A549 (cell line): Measurements from ENCODE around the gene RSF1. TPM values are rescaled to one million over a fixed set of nuclear protein-coding genes. Genes with fewer than 3 reads are reported as not detected.
A peak's percentile ranks its signal among the peaks of the same experiment; 100 is the strongest.

ENCODE experiments used
- ATAC-seq, 2 experiments: fragments of 200-7000 bp in 1 of 2; fragments of >200 bp in 1 of 2; cut with Nextera tagmentation in 1 of 2; cut with Tn5 transposase in 1 of 2; 3 replicates each; pipeline versions ENCODE4 v1.8.0 to v1.9.1; 2018 to 2020; ENCODE audit warnings: mild to moderate bottlenecking in 1 of 2, moderate library complexity in 1 of 2
- CTCF ChIA-PET: fragments of 300-600 bp; sonication (Branson Sonifier 250); formaldehyde crosslinking; extraction: SDS; loops from one replicate; lab custom pipeline; 2021; ENCODE audit warnings: antibody characterized with exemption, inconsistent platforms; lab: Yijun Ruan, JAX
- POLR2A ChIA-PET: fragments of 350-600 bp; formaldehyde crosslinking; extraction: SDS; loops from one replicate; lab custom pipeline; 2021; ENCODE audit warnings: antibody characterized with exemption, inconsistent platforms; lab: Yijun Ruan, JAX
- DNase-seq, 2 experiments: peaks; one replicate each; pipeline versions ENCODE4 v3.0.0 to v3.0.0-alpha.2; 2011 to 2016; ENCODE audit warnings: low read depth in 1 of 2, low spot score in 1 of 2
- FAIRE-seq: peaks from 2 replicates; lab custom pipeline; 2011; peaks lifted over from hg19 to GRCh38; lab: Jason Lieb, UNC
- H3K27ac ChIP-seq, 2 experiments: fragments of >200 bp; sonication (Bioruptor Twin); formaldehyde crosslinking; 3 replicates each; pipeline ENCODE4 v1.5.1; 2016 to 2017
- H3K4me1 ChIP-seq: fragments of >200 bp; sonication (Bioruptor Twin); formaldehyde crosslinking; 3 replicates; pipeline ENCODE4 v1.6.1; 2016
- H3K4me2 ChIP-seq: fragments of >200 bp; sonication (Bioruptor Twin); formaldehyde crosslinking; 3 replicates; pipeline ENCODE4 v1.6.1; 2016
- H3K4me3 ChIP-seq: fragments of >200 bp; sonication (Bioruptor Twin); formaldehyde crosslinking; 3 replicates; pipeline ENCODE4 v1.5.1; 2016
- H3K9me3 ChIP-seq: fragments of >200 bp; sonication (Bioruptor Twin); formaldehyde crosslinking; 3 replicates; pipeline ENCODE4 v1.6.1; 2016
- BHLHE40 ChIP-seq: IDR thresholded peaks from 2 replicates; pipeline ENCODE4 v1.6.1; 2012; ENCODE audit warnings: low read depth, low read length, inconsistent platforms
- CBX2 ChIP-seq: fragments of 200-600 bp; sonication (generic); IDR thresholded peaks from 2 replicates; pipeline ENCODE4 v1.6.1; 2016; ENCODE audit warnings: low read depth, mild to moderate bottlenecking, borderline replicate concordance
- ELK1 ChIP-seq: fragments of 150-350 bp; IDR thresholded peaks from 2 replicates; pipeline ENCODE4 v1.6.1; 2014; ENCODE audit warnings: low read depth, mild to moderate bottlenecking, low read length
- EP300 ChIP-seq, 2 experiments: fragments of >200 bp; sonication (Bioruptor Twin); formaldehyde crosslinking; IDR thresholded peaks; 2 replicates in 1 of 2; 3 replicates in 1 of 2; pipeline ENCODE4 v1.6.1; 2016 to 2017
- FOSB ChIP-seq: fragments of 250-450 bp; sonication (Bioruptor Pico); IDR thresholded peaks from 2 replicates; pipeline ENCODE4 v1.5.0; 2020; ENCODE audit warnings: mild to moderate bottlenecking, moderate library complexity
- HOXB5 ChIP-seq: fragments of 250-450 bp; sonication (Bioruptor Pico); IDR thresholded peaks from 2 replicates; pipeline ENCODE4 v1.5.0; 2020; ENCODE audit warnings: mild to moderate bottlenecking, moderate library complexity
- JUN ChIP-seq, 2 experiments: fragments of >200 bp; sonication (Bioruptor Twin); formaldehyde crosslinking; IDR thresholded peaks; 2 replicates in 1 of 2; 3 replicates in 1 of 2; pipeline ENCODE4 v1.6.1; 2016 to 2017
- KDM1A ChIP-seq: fragments of 200-600 bp; sonication (generic); IDR thresholded peaks from 2 replicates; pipeline ENCODE4 v1.6.1; 2016; ENCODE audit warnings: low read depth, mild to moderate bottlenecking
- MAZ ChIP-seq: fragments of 150-350 bp; IDR thresholded peaks from 2 replicates; pipeline ENCODE4 v1.6.1; 2014; ENCODE audit warnings: antibody characterized with exemption, low read depth, low read length, borderline replicate concordance
- MYC ChIP-seq: IDR thresholded peaks from 2 replicates; pipeline ENCODE4 v1.6.1; 2012; ENCODE audit warnings: mild to moderate bottlenecking, inconsistent platforms, low read length, improper control_type of control experiment, borderline replicate concordance
- POLR2A ChIP-seq: IDR thresholded peaks from 2 replicates; pipeline ENCODE4 v1.6.1; 2012; ENCODE audit warnings: mild to moderate bottlenecking, low read length
- RAD21 ChIP-seq, 2 experiments: fragments of >200 bp in 1 of 2; sonication (Bioruptor Twin) in 1 of 2; formaldehyde crosslinking in 1 of 2; IDR thresholded peaks in 1 of 2; conservative IDR thresholded peaks in 1 of 2; 2 replicates in 1 of 2; 3 replicates in 1 of 2; pipeline ENCODE4 v1.6.1; 2012 to 2018; ENCODE audit warnings: inconsistent platforms in 1 of 2
- RNF2 ChIP-seq: fragments of 200-600 bp; sonication (generic); IDR thresholded peaks from 2 replicates; pipeline ENCODE4 v1.6.1; 2016; ENCODE audit warnings: low read depth, mild to moderate bottlenecking, antibody characterized with exemption, moderate library complexity, borderline replicate concordance
- SMC3 ChIP-seq: fragments of >200 bp; sonication (Bioruptor Twin); formaldehyde crosslinking; IDR thresholded peaks from 3 replicates; pipeline ENCODE4 v1.6.1; 2018; ENCODE audit warnings: inconsistent platforms
- TP53 ChIP-seq: fragments of 250-450 bp; sonication (Bioruptor Pico); IDR thresholded peaks from 2 replicates; pipeline ENCODE4 v1.5.0; 2021; ENCODE audit warnings: mild to moderate bottlenecking, moderate library complexity
- ZC3H11A ChIP-seq: fragments of 450-650 bp; IDR thresholded peaks from 2 replicates; pipeline ENCODE4 v1.6.1; 2014; ENCODE audit warnings: antibody characterized with exemption, mild to moderate bottlenecking
- ZFP36 ChIP-seq: fragments of 450-650 bp; IDR thresholded peaks from 2 replicates; pipeline ENCODE4 v1.6.1; 2014; ENCODE audit warnings: borderline replicate concordance; ENCODE audit not compliant: partially characterized antibody
- WGBS: methylation state at CpG from one replicate; pipeline ENCODE4 v1.1.6; 2017; ENCODE audit errors: missing lambda C conversion rate; 5-methylcytosine and 5-hydroxymethylcytosine counted together
- polyA plus RNA-seq, 4 experiments: library from polyadenylated mRNA; depleted of rRNA in 3 of 4; stranded (reverse); fragments of >200 nt; fragmentation: RNase III in 1 of 4; extraction: RNeasy Plus Mini Kit Qiagen cat#74134 plus additional on column Dnase treatment in 1 of 4; gene quantifications; 2 replicates in 3 of 4; 3 replicates in 1 of 4; pipeline ENCODE4 v1.2.3, GENCODE V29; 2011 to 2017
- TF ChIP-seq, protein P1 (sequence below): fragments of >200 bp; sonication (Bioruptor Twin); formaldehyde crosslinking; IDR thresholded peaks from 3 replicates; pipeline ENCODE4 v1.5.1; 2016
- TF ChIP-seq, protein P2 (sequence below): fragments of 250-450 bp; sonication (Bioruptor Pico); IDR thresholded peaks from 2 replicates; pipeline ENCODE4 v1.5.0; 2021; ENCODE audit warnings: mild to moderate bottlenecking, moderate library complexity, borderline replicate concordance

Gene RSF1
- polyA plus RNA-seq, 2 of the 4 experiments (the other 2 are of a cell fraction): 18.8 to 29.6 TPM

DNA sequence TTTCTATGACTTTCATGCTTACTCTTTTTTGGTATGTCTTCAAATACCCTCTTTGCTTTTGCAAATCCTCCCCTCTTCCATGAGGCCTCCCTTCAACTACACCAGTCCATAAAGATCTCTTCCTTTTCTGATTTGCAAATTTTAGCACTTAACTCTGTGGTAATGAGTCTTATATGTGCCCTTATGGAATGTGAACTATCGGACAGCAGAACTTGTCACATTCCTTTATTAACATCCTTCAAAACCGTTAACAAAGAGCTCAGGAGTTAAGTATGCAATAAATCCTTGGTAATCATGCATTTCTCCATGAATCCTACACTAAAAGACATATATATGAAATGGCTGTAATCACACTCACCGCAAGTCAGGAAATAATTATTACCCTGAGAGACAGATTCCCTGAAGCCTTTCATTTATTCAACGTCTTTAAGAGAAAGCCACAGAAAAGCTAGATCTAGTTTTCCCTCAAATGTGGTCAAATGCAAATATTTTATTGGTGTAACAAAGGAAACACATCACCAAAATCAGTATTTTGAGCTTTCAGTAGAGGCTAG lies 190.3 kb downstream of the RSF1 start:
- no peak for ATAC-seq

DNA sequence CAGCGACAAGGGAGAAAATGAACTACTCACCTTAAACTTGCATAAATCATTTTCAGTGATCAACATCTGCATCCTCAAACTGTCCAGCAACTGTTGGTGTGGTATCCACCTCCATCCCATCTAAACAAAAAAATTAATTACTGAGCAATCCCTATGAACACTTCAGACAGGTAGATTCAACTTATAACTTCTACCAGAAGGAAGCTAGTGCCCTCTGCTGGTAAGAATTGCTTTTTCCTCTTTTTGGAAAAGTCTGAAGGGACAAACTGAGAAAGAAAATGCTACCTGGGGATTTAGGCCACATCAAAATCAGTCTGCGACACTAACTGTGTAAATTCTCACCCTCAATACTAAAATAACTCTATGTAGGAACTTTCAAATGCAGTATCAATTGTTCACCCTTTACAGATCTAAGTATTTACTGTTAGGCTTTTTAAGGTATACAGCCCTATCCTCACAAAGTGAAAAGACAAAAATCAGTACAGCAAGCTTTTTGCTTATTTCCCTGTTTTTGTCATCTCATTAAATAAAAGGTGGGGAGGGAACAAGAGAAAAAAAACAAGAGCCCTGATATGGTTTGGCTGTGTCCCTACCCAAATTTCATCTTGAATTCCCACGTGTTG lies 200.8 kb downstream of the RSF1 start:
- Histone ChIP-seq H3K4me3 (no peak overlapping the region), H3K27ac (no peak overlapping the region), H3K4me2 (no peak overlapping the region), H3K9me3 (no peaks in the 10 kb centered on the region), H3K4me1 (no peaks in the 10 kb centered on the region)
- ATAC-seq: peak in 1 of 2 experiments; percentile 76; a peak in 4 of 6 replicates
- POLR2A ChIA-PET: interaction anchor here (0.6 to 0.8 kb wide), 3 partner anchors 17 to 493 kb away, joined by 3 read pairs; partner anchors contain the start of gene AQP11
- TF ChIP-seq, protein P1, sequence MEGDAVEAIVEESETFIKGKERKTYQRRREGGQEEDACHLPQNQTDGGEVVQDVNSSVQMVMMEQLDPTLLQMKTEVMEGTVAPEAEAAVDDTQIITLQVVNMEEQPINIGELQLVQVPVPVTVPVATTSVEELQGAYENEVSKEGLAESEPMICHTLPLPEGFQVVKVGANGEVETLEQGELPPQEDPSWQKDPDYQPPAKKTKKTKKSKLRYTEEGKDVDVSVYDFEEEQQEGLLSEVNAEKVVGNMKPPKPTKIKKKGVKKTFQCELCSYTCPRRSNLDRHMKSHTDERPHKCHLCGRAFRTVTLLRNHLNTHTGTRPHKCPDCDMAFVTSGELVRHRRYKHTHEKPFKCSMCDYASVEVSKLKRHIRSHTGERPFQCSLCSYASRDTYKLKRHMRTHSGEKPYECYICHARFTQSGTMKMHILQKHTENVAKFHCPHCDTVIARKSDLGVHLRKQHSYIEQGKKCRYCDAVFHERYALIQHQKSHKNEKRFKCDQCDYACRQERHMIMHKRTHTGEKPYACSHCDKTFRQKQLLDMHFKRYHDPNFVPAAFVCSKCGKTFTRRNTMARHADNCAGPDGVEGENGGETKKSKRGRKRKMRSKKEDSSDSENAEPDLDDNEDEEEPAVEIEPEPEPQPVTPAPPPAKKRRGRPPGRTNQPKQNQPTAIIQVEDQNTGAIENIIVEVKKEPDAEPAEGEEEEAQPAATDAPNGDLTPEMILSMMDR: peak; percentile 84
- TF ChIP-seq HOXB5 (CRISPR knock-in tag) (no peak), JUN (IDR thresholded peaks at IDR 0.05) (no peak), BHLHE40 (no peak), RAD21 (conservative IDR thresholded peaks at IDR 0.05 in 1 of 2, IDR thresholded peaks at IDR 0.05 in 1 of 2) (peak; percentile 78 to 80), SMC3 (peak; percentile 69), ZC3H11A (no peak), KDM1A (no peak)
- TF ChIP-seq, protein P2, sequence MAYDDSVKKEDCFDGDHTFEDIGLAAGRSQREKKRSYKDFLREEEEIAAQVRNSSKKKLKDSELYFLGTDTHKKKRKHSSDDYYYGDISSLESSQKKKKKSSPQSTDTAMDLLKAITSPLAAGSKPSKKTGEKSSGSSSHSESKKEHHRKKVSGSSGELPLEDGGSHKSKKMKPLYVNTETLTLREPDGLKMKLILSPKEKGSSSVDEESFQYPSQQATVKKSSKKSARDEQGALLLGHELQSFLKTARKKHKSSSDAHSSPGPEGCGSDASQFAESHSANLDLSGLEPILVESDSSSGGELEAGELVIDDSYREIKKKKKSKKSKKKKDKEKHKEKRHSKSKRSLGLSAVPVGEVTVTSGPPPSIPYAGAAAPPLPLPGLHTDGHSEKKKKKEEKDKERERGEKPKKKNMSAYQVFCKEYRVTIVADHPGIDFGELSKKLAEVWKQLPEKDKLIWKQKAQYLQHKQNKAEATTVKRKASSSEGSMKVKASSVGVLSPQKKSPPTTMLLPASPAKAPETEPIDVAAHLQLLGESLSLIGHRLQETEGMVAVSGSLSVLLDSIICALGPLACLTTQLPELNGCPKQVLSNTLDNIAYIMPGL (CRISPR knock-in tag): no peak
- FAIRE-seq: no peak
- DNase-seq: peak; percentile 12 to 61
- CTCF ChIA-PET: interaction anchor here (0.7 to 3.7 kb wide), 38 partner anchors 9 to 572 kb away, joined by 3 to 26 read pairs (median 4); partner anchors contain the start of genes AQP11 and MYO7A
- WGBS: 82% methylated on average over 3 of the region's 3 CpGs

More for the DNA sequence above, 190.3 kb downstream of the RSF1 start:
- ChIA-PET POLR2A (interaction anchor here (0.5 kb wide), 1 partner anchor 831 kb away, joined by 9 read pairs; no protein-coding TSS in a partner anchor), CTCF (interaction anchor here (0.6 to 4.9 kb wide), 4 partner anchors 9 to 936 kb away, joined by 3 to 21 read pairs (median 4); no protein-coding TSS in a partner anchor)
- TF ChIP-seq ELK1 (no peak), FOSB (CRISPR knock-in tag) (no peak), MAZ (no peak), EP300 (IDR thresholded peaks at IDR 0.05) (no peak), KDM1A (no peak), TP53 (CRISPR knock-in tag) (no peak), BHLHE40 (no peak), RAD21 (conservative IDR thresholded peaks at IDR 0.05 in 1 of 2, IDR thresholded peaks at IDR 0.05 in 1 of 2) (no peak), ZFP36 (no peak), POLR2A (no peak), MYC (no peak), HOXB5 (CRISPR knock-in tag) (no peak), CBX2 (no peak), RNF2 (no peak)
- no peak overlapping the region for H3K4me2 ChIP-seq
- no peak for FAIRE-seq
- no peak overlapping the region for H3K4me3 ChIP-seq
- no peak for DNase-seq
- 89% methylated on average over 4 of the region's 4 CpGs for WGBS
- no peaks in the 10 kb centered on the region for H3K4me1 ChIP-seq
- H3K27ac ChIP-seq: no peak overlapping the region
- no peaks in the 10 kb centered on the region for H3K9me3 ChIP-seq
